NCI-H226 (cell line): ENCODE data around the gene SEMA5A.
A peak's percentile ranks its signal among the peaks of the same experiment; 100 is the strongest.

Experiments
- DNase-seq: peaks from one replicate; pipeline ENCODE4 v3.0.0-alpha.2; 2015

Gene SEMA5A

GRCh38 chr5:9513827-9514226 is 32.0 kb downstream of the SEMA5A start:
- DNase-seq = no peak

DNA sequence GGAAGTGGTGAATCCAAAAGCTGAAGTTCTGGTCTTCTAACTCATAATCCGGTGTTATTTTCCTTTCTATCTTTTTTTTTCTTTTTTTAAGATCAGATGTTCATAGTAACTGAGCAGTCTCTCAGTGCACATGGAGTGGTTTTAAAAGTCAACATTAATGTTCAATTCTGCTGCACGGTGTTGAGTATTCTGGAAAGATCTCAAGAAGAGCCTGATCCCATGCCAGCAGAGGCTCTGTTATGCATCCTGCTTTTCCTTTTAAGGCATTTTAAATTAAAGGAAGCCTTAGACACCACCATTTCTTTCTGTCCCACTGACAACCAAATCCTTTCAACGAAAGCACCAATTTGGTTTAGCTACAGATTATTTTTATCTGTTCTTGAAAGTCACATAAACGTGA is 33.4 kb downstream of the SEMA5A start:
- no peak for DNase-seq

GRCh38 chr5:9507974-9508373 is 37.9 kb downstream of the SEMA5A start:
- peak; percentile 74 for DNase-seq

GRCh38 chr5:9505225-9505624 is 40.6 kb downstream of the SEMA5A start:
- DNase-seq = peak; percentile 3

DNA sequence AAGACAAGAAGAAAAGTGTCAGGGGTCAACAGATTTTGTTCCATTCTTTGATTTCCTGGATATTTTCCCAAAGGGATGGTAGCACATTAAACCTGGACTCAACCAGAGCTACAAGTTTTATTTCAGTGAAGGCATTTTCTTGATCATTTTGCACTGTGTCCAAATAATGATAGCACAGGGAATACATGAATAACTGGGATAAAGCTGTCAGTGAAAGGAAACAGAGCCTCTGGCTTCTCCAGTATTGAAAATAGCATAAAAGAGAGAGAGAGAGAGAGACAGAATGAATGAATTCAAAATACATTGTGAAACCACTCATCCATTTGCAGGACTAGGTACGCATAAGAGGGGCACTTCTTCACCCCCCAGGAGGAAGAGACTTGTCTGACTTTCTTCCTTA is 43.0 kb downstream of the SEMA5A start:
- DNase-seq = no peak

GRCh38 chr5:9502050-9502834 is 43.6 kb downstream of the SEMA5A start:
- no peak for DNase-seq

GRCh38 chr5:9500625-9501024 is 45.2 kb downstream of the SEMA5A start:
- no peak for DNase-seq

DNA sequence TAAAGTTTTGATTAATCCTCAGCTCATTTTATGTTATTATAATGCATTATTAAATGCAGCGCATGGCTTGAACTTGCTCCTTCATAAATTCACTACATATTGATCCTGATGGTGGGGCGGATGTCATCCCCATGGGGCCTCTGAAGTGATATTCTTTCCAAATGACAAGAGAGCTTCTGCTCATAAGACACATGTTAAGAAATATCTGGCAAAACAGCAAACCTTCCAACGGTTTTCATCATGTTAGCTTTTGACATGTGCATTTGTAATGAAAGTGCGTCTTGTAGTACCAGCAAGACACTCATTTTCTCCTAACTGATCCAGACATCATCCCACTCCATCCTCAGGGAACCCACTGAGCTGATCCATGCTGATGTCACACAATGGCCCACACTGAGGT is 45.7 kb downstream of the SEMA5A start:
- no peak for DNase-seq

GRCh38 chr5:9499498-9499876 is 46.4 kb downstream of the SEMA5A start:
- DNase-seq = no peak

DNA sequence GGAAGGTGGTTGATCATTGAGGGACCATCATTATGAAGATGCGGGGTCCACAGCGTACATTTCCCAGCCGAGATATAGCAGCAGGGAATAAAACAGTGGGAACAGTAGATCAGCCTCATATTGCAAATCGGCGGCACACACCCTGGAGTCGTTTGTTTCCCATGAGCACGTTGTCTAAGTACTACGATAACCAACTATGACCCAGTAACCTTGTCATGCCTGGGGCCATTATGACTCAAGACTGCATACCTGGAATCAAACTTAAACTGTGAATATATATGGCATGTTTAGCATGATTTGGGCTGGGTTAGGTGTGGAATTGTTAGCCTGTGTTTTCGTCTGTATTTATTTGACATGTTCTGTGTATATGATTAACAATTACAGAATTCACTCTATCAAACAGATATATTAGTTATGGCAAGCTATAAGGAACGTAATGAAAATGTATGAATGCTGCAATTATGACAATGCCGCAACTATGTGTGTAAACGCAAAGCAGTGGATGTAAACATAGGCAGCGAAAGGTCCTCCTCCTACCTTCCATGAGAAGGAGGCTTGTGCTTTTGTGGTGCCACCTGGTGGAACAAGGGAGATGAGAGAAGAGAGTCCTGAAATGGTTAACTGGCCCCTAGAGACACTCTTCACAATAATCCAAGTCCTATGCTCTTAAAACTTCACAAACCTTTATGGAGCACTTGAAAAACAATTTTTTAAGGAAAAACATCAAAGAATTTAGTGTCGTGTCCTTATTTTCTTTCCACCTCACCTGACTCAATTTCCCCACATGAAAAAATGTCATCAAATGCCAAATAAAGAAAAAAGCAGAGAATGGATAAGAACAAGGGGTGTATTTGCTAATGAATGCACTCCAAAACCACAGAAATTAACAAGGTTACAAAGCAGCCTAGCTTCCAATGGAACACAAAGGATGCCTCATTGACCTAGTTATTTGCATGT is 47.1 kb downstream of the SEMA5A start:
- peak; percentile 29 for DNase-seq

DNA sequence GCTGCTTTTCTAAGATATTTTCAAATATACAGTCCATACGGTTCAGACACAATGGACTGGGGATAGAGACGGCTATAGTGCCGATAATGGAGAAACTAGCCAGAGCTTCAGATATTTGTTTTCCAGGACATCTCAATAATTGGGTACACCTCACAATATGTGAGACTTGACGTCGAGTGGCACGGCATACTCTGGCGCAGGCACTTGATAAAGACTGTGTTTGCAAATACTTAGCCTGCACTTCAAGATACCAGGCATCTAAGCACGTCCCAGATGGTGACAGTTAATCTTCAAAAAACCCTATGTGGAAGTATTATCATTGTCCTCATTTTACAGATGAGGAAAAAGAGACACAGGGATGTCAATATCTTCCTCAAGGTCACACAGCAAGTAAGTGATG is 48.5 kb downstream of the SEMA5A start:
- no peak for DNase-seq

DNA sequence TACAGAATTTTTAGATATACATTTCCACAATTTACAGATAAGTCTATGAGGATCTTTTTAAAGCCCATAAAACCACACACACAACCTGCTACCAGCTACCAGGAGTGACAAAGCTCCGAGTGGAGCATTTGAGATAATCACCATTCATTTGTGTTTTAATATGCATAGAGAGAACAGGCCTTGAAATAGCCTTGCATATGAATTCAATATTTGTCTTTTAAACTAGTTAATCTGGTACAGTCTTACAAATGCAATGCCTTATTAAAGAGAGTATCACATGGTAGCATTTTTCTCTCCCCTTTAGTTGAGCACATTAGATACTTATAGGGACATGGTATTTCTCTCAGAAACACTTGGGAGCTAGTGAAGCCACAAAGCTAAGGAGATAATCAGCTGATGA is 49.1 kb downstream of the SEMA5A start:
- DNase-seq = no peak

DNA sequence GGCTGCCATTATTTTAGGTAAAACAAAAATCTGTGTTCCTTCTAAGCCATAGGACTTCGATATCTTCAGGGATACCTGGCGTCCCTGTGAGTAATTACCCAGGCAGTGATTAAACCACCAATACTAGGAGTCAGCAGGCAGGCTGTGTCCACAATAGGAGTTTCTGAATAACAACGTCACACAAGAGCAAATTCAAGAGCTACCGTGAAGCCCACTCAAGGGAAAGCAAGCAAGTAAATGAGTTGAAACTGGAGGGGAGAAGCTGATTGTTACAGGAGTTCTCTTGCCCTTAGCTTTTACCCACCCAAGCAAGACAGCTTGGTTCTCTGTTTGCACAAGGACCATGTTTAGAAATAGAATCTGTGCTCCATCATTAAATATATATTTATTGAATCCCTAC is 50.8 kb downstream of the SEMA5A start:
- no peak for DNase-seq

DNA sequence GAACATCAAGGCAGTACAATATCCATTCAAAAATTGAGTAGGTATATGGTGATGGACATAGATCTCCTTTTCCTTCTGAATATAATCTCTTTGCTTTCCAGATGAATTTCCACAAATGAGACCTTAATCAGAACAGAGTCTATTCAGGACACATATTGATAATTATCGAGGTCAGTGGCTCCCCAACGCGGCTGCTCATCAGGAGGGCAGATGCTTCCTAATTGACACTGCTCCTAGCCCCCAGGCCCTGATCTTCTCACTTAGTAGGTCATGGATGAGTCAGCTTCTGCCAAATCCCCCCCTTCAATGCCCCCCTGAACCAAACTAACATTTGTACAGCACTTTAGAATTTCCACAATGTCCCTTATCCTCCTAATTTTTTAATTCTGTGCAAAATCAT is 51.6 kb downstream of the SEMA5A start:
- no peak for DNase-seq

DNA sequence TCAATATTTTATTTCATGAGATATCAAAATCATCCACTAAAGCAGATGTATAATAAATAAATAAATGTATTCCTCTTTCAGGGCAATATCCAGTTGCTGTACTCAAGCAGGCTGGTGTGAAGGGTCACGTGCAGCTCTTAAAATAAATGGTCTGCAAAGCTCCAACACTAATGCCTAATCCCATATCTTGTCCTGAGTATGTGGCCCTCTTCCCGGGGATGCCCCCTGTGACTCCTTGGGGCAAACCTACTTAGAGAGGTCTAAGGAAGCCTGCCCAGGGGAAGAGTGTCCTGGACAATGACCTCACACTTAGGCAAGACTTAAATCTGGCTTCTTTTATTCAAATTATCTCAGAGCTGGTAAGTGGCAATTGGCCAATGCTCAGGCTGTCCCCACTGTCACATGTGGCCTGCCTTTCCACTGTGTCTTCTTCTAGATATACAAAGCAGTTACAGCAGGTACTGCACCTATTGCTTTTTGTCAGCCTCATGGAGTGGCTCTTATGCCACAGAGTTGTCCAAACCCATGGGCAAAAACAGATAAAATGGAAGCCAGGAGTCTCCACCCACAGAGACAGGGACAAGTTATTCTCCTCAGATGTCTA is 55.3 kb downstream of the SEMA5A start:
- no peak for DNase-seq

GRCh38 chr5:9483779-9484178 is 62.1 kb downstream of the SEMA5A start:
- DNase-seq = no peak

DNA sequence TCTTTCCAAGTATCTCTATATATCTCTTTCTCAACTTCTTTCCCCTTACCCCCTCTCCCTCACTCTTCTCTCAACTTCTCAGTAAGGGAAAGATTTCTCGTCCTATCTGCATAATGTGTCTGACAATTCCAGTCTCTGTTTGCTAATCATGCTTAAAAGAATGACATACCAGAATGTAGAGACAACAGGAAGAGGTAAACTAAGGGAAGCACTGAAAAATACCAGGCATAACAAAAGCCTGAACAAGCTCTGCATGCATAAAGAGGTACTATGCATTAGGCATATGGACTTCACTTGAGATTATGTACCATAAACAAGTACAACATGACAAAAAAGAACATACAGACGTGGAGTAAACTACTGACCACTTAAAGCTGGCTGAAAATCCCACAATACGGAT is 62.6 kb downstream of the SEMA5A start:
- no peak for DNase-seq

- DNase-seq = no peak
Observed at GRCh38 chr5:9482381-9482780, 63.5 kb downstream of the SEMA5A start.

- DNase-seq = no peak
Observed at GRCh38 chr5:9480499-9480898, 65.4 kb downstream of the SEMA5A start.

GRCh38 chr5:9479990-9480389 is 65.9 kb downstream of the SEMA5A start:
- DNase-seq = no peak

- no peak for DNase-seq
Observed at GRCh38 chr5:9479361-9479760, 66.5 kb downstream of the SEMA5A start.

GRCh38 chr5:9477537-9477936 is 68.3 kb downstream of the SEMA5A start:
- no peak for DNase-seq

DNA sequence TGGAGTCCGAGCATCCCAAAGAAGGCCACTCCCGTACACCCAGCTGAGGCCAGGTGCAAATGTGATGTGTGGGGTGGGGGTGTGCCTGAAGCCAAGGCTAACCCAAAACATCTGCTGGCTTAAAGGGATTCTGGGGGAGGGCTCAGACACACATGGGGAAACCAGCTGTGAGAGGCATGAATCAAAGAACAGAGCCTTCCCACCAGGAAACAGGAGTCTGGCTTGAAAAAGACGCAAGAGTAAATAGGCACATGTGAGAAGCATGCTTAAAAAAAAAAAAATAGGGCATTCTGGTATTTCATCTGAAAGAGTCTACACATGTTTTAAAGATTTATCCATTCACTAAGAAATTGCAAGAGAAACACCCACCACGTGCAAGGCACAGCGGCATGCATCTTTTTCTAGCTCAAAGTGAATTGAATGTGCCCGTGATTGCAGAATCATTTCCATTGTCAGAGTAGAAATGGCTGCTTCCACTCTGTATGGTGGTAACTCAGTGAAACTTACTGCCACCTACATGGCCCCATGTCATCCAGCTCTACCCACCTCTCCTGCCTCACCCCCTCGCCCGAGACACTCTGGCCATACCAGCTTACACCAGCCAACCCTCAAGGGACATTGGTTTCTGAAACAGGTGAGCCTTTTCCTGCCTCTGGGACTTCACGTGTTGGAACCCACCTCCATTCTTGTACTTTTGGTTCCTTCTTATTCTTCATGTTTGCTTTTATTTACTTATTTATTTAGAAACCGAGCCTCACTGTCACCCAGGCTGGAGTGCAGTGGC is 71.5 kb downstream of the SEMA5A start:
- DNase-seq = no peak
